Mesenchymal stem cell (in vitro differentiated cells and primary cell): Measurements from ENCODE around the gene CATSPER1.

Experiments
- DNase-seq: peaks from one replicate; pipeline ENCODE4 v3.0.0-alpha.2; 2013
- H2AFZ ChIP-seq: one replicate; pipeline ENCODE4 v1.6.1; 2013; ENCODE audit warnings: low read depth, mild to moderate bottlenecking, control low read depth, inconsistent platforms, low read length, moderate library complexity
- H2AK5ac ChIP-seq: 2 replicates; pipeline ENCODE4 v1.6.1; 2013; ENCODE audit warnings: low read length, moderate library complexity, mild to moderate bottlenecking, inconsistent platforms; ENCODE audit not compliant: severe bottlenecking
- H2BK120ac ChIP-seq: one replicate; pipeline ENCODE4 v1.6.1; 2013; ENCODE audit warnings: low read depth, mild to moderate bottlenecking, inconsistent platforms, low read length, moderate library complexity
- H2BK12ac ChIP-seq, 2 experiments: one replicate each; pipeline ENCODE4 v1.6.1; 2013; ENCODE audit warnings: inconsistent platforms in 2 of 2, low read length in 2 of 2, mild to moderate bottlenecking in 2 of 2, moderate library complexity in 2 of 2, control low read depth in 1 of 2
- H2BK15ac ChIP-seq: one replicate; pipeline ENCODE4 v1.6.1; 2013; ENCODE audit warnings: mild to moderate bottlenecking, low read depth, inconsistent platforms; ENCODE audit not compliant: poor library complexity, severe bottlenecking
- H2BK5ac ChIP-seq: 2 replicates; pipeline ENCODE4 v1.6.1; 2013; ENCODE audit warnings: low read depth, mild to moderate bottlenecking, low read length, control low read depth, inconsistent platforms; ENCODE audit not compliant: poor library complexity, severe bottlenecking
- H3K14ac ChIP-seq, 2 experiments: one replicate each; pipeline ENCODE4 v1.6.1; 2013; ENCODE audit warnings: inconsistent platforms in 2 of 2, low read length in 2 of 2, control low read depth in 1 of 2, mild to moderate bottlenecking in 1 of 2, moderate library complexity in 1 of 2
- H3K18ac ChIP-seq, 2 experiments: one replicate each; pipeline ENCODE4 v1.6.1; 2013; ENCODE audit warnings: inconsistent platforms in 2 of 2, low read length in 2 of 2, control low read depth in 1 of 2, low read depth in 1 of 2, mild to moderate bottlenecking in 1 of 2
- H3K23ac ChIP-seq, 2 experiments: one replicate each; pipeline ENCODE4 v1.6.1; 2013; ENCODE audit warnings: inconsistent platforms in 2 of 2, low read length in 2 of 2, mild to moderate bottlenecking in 2 of 2, moderate library complexity in 2 of 2, control low read depth in 1 of 2
- H3K27ac ChIP-seq: 2 replicates; pipeline ENCODE4 v1.5.1; 2013; ENCODE audit warnings: mild to moderate bottlenecking, moderate library complexity, low read length, control low read depth, inconsistent platforms; ENCODE audit not compliant: poor library complexity, severe bottlenecking
- H3K27me3 ChIP-seq, 2 experiments: 2 replicates each; pipeline versions ENCODE4 v1.6.1 to v1.7.0; 2013; ENCODE audit warnings: low read length in 2 of 2, mild to moderate bottlenecking in 2 of 2, moderate library complexity in 2 of 2, control low read depth in 1 of 2, inconsistent platforms in 1 of 2; ENCODE audit not compliant: control insufficient read depth in 1 of 2, insufficient read depth in 1 of 2
- H3K36me3 ChIP-seq, 2 experiments: 2 replicates each; pipeline versions ENCODE4 v1.6.1 to v1.7.0; 2013; ENCODE audit warnings: low read length in 2 of 2, control low read depth in 1 of 2, inconsistent platforms in 1 of 2, low read depth in 1 of 2, mild to moderate bottlenecking in 1 of 2; ENCODE audit not compliant: insufficient read depth in 2 of 2, control insufficient read depth in 1 of 2
- H3K4ac ChIP-seq, 2 experiments: one replicate each; pipeline ENCODE4 v1.6.1; 2013; ENCODE audit warnings: inconsistent platforms in 2 of 2, low read length in 2 of 2, mild to moderate bottlenecking in 2 of 2, moderate library complexity in 2 of 2, control low read depth in 1 of 2, low read depth in 1 of 2
- H3K4me1 ChIP-seq: 2 replicates; pipeline ENCODE4 v1.6.1; 2013; ENCODE audit warnings: low read depth, low read length, control low read depth; ENCODE audit not compliant: control insufficient read depth, insufficient read depth
- H3K4me2 ChIP-seq: 2 replicates; pipeline ENCODE4 v1.6.1; 2013; ENCODE audit warnings: low read length, mild to moderate bottlenecking, inconsistent platforms; ENCODE audit not compliant: poor library complexity, severe bottlenecking
- H3K4me3 ChIP-seq, 2 experiments: 2 replicates each; pipeline versions ENCODE4 v1.5.1 to v1.7.0; 2013; ENCODE audit warnings: low read length in 2 of 2, mild to moderate bottlenecking in 2 of 2, control low read depth in 1 of 2, low read depth in 1 of 2; ENCODE audit not compliant: insufficient read depth in 1 of 2
- H3K79me1 ChIP-seq: replicated peaks from 2 replicates; pipeline ENCODE4 v1.6.1; 2013; ENCODE audit warnings: mild to moderate bottlenecking, control low read depth, low read length, inconsistent platforms; ENCODE audit not compliant: poor library complexity, severe bottlenecking
- H3K9ac ChIP-seq: 2 replicates; pipeline ENCODE4 v1.7.0; 2013; ENCODE audit warnings: mild to moderate bottlenecking, low read length, moderate library complexity
- H3K9me3 ChIP-seq: 2 replicates; pipeline ENCODE4 v1.7.0; 2013; ENCODE audit warnings: mild to moderate bottlenecking, low read length; ENCODE audit not compliant: control insufficient read depth
- H4K8ac ChIP-seq: one replicate; pipeline ENCODE4 v1.6.1; 2013; ENCODE audit warnings: inconsistent platforms, mild to moderate bottlenecking, low read length, moderate library complexity
- H4K91ac ChIP-seq: one replicate; pipeline ENCODE4 v1.6.1; 2013; ENCODE audit warnings: mild to moderate bottlenecking, low read length, inconsistent platforms
- WGBS: methylation state at CpG from one replicate; pipeline ENCODE4 v1.1.7; 2013; ENCODE audit warnings: mixed read lengths; 5-methylcytosine and 5-hydroxymethylcytosine counted together

Gene CATSPER1

DNA sequence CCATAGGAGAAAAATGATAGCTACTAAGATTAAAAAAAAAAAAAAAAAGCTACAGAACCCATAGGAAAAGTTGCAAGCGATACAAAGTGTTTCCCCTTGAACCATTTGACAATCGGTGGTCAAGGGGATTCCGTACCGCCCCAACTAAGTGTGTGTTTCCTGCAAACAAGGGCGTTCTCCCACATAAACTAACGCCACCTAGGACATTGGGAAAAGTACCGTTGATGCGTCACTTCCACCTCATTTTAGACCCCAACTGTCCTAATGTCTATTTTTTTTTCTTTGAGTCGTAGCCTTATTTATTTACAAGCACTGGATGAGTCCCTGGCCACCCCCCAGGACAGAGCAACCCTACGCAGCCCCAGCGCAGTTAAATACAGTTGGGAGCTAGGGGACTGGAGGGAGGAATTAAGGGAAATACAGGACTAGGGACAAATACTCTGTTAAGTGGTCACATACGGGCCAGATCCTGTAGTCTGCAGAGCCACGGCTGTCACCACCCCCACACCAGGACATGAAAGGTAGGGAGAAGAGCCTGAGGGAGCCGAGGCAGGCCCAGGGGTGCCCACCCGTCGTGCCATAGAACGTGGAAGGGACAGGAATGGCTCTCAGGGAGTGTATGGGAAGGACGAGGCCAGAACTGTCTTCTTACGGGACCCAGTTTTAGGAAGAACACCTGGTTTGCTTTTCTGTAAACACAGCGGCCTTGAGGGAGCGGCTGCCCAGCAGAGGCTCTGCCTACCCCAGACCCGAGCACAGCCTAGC is 43.3 kb downstream of the CATSPER1 start:
- Histone ChIP-seq H3K9ac (no peak overlapping the region), H3K4ac (no peak overlapping the region), H3K23ac (no peak overlapping the region), H2BK120ac (no peak overlapping the region), H3K27ac (no peak overlapping the region), H2BK15ac (no peak overlapping the region), H3K27me3 (no peaks in the 10 kb centered on the region), H2BK5ac (no peak overlapping the region), H3K4me1 (no peaks in the 10 kb centered on the region), H3K4me3 (no peak overlapping the region), H3K9me3 (no peaks in the 10 kb centered on the region), H2AK5ac (no peak overlapping the region), H2AFZ (no peak overlapping the region), H3K79me1 (no peaks in the 10 kb centered on the region), H4K8ac (no peak overlapping the region), H3K18ac (no peak overlapping the region), H3K4me2 (no peak overlapping the region), H2BK12ac (no peak overlapping the region), H3K14ac (no peak overlapping the region), H4K91ac (no peak overlapping the region), H3K36me3 (peaks cover 20 to 48% of the 10 kb centered on the region in 2 experiments)
- 86% methylated on average over 22 of the region's 22 CpGs for WGBS
- no peak for DNase-seq

- Histone ChIP-seq H3K9me3 (no peaks in the 10 kb centered on the region), H3K4ac (no peak overlapping the region), H2BK120ac (no peak overlapping the region), H3K9ac (no peak overlapping the region), H3K4me3 (no peak overlapping the region), H3K27ac (no peak overlapping the region), H2BK12ac (no peak overlapping the region), H4K8ac (no peak overlapping the region), H3K4me2 (no peak overlapping the region), H3K18ac (no peak overlapping the region), H2BK15ac (no peak overlapping the region), H2AFZ (no peak overlapping the region), H3K36me3 (peaks cover 28 to 52% of the 10 kb centered on the region in 2 experiments), H3K14ac (no peak overlapping the region), H3K23ac (no peak overlapping the region), H3K4me1 (no peaks in the 10 kb centered on the region), H2AK5ac (no peak overlapping the region), H3K27me3 (no peaks in the 10 kb centered on the region), H3K79me1 (no peaks in the 10 kb centered on the region), H2BK5ac (no peak overlapping the region), H4K91ac (peak overlapping the region; percentile 18)
- no peak for DNase-seq
- 90% methylated on average over 13 of the region's 16 CpGs for WGBS
These were observed 44.1 kb downstream of the CATSPER1 start for GRCh38 chr11:65981972-65982823.

GRCh38 chr11:65981101-65981740 is 45.1 kb downstream of the CATSPER1 start:
- Histone ChIP-seq H4K8ac (no peak overlapping the region), H3K4me2 (no peak overlapping the region), H2BK12ac (no peak overlapping the region)

DNA sequence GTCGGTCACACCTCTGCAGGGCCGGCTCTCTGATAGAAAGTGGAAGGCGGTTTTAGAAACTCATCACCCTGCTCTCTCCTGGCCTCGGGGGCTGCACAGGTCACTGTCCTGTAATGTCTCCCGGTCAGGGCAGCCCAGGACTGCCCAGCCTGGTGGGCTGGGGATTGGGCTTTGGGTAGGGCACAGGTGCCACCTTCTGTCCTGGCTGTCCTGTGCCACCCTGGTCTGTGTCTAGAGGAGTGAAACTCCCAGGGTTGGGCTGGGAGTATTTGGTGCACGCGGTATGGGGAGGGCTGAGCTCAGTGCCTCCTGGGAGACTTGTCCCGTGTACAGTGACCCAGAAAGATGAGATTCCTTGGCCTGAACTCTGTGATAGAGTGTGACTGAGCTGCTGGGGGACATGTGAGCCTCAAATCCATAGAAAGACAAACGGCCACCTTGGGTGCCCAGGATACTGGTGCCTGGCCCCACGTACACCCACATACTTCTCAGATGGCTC is 47.0 kb downstream of the CATSPER1 start:
- DNase-seq, result no peak
- no peak overlapping the region for H2BK5ac ChIP-seq
- no peaks in the 10 kb centered on the region for H3K4me1 ChIP-seq
- H4K8ac ChIP-seq, result no peak overlapping the region
- H2AFZ ChIP-seq, result no peak overlapping the region
- no peak overlapping the region for H3K4ac ChIP-seq
- H3K27ac ChIP-seq, result no peak overlapping the region
- no peak overlapping the region for H3K4me3 ChIP-seq
- WGBS, result 88% methylated on average over 9 of the region's 10 CpGs
- no peak overlapping the region for H3K14ac ChIP-seq
- H3K18ac ChIP-seq, result no peak overlapping the region
- H2BK120ac ChIP-seq, result no peak overlapping the region
- no peaks in the 10 kb centered on the region for H3K9me3 ChIP-seq
- H3K36me3 ChIP-seq, result peaks cover 45 to 75% of the 10 kb centered on the region in 2 experiments
- H3K9ac ChIP-seq, result no peak overlapping the region
- no peak overlapping the region for H2AK5ac ChIP-seq
- H3K79me1 ChIP-seq, result no peaks in the 10 kb centered on the region
- no peak overlapping the region for H3K23ac ChIP-seq
- H4K91ac ChIP-seq, result no peak overlapping the region
- H2BK12ac ChIP-seq, result no peak overlapping the region
- H3K27me3 ChIP-seq, result no peaks in the 10 kb centered on the region
- no peak overlapping the region for H3K4me2 ChIP-seq
- H2BK15ac ChIP-seq, result no peak overlapping the region

More at GRCh38 chr11:65981101-65981740, 45.1 kb downstream of the CATSPER1 start:
- H3K4me1 ChIP-seq, result no peaks in the 10 kb centered on the region
- peaks cover 37 to 62% of the 10 kb centered on the region in 2 experiments for H3K36me3 ChIP-seq
- no peak overlapping the region for H2AK5ac ChIP-seq
- no peak overlapping the region for H2AFZ ChIP-seq
- H3K79me1 ChIP-seq, result no peaks in the 10 kb centered on the region
- WGBS, result 92% methylated on average over 12 of the region's 12 CpGs
- no peak overlapping the region for H3K4ac ChIP-seq
- no peak overlapping the region for H3K14ac ChIP-seq
- no peak overlapping the region for H3K27ac ChIP-seq
- no peak overlapping the region for H3K9ac ChIP-seq
- DNase-seq, result no peak
- H3K9me3 ChIP-seq, result no peaks in the 10 kb centered on the region
- no peak overlapping the region for H3K23ac ChIP-seq
- H3K4me3 ChIP-seq, result no peak overlapping the region
- H3K27me3 ChIP-seq, result no peaks in the 10 kb centered on the region
- no peak overlapping the region for H4K91ac ChIP-seq
- H2BK120ac ChIP-seq, result no peak overlapping the region
- no peak overlapping the region for H3K18ac ChIP-seq
- H2BK15ac ChIP-seq, result no peak overlapping the region
- no peak overlapping the region for H2BK5ac ChIP-seq
